SK-N-MC (cell line): ENCODE results near the gene DDX31.

Source experiments
- EZH2 ChIP-seq: fragments of 200-600 bp; sonication (generic); IDR thresholded peaks from one replicate; pipeline ENCODE4 v1.6.1; 2017; ENCODE audit warnings: antibody characterized with exemption
- FOXP2 ChIP-seq: optimal IDR thresholded peaks from 2 replicates; pipeline ENCODE3; 2011; ENCODE audit warnings: mild to moderate bottlenecking, moderate library complexity; ENCODE audit not compliant: insufficient read depth; ENCODE audit errors: extremely low read length, control extremely low read depth
- POLR2AphosphoS5 ChIP-seq: IDR thresholded peaks from 2 replicates; pipeline ENCODE4 v1.6.1; 2012; ENCODE audit warnings: mild to moderate bottlenecking, low read depth, low read length, borderline replicate concordance

DNA sequence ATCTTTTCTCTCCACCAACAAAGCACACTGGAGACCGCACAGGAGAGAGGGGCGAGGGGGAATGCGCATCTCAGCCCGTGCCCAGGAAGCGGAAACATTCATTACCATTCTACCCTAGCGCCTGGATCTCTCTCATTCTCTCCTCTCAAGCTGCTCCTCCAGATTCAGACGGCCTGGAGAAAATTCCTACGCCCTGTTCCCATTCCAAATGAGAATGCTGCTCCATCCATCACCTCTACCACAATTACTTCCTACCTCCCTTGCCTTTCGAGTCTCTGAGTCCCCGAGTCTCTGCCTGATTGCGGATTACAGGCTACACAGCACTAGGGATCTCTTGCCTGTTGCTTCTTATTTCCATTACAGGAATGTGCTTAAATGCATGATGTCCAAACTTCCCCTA, 6.7 kb downstream of the DDX31 start:
- TF ChIP-seq POLR2AphosphoS5 (no peak), EZH2 (no peak), FOXP2 (no peak)
